Measurements from ENCODE around the gene ATG101.

DNA sequence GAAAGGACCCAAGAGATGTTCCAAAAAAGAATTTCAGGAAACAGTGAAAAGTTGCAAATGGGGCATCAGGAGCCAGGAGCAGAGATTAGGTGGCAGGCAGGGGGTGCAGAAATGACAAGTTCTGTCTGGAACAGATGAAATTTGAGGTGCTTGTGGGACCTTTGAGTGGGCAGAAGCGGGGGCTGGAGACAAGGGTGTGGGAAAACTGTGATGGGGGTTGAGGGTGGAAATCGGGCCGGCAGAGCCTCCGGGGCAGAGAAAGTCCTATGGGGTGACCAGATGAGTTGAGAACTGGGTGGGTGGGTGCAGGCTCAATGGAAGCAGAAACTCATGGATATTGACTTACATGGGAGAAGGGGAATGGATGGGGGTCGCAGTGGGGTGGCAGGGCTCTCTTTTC, 20.1 kb upstream of the ATG101 start:
- TF ChIP-seq POLR2A (IDR thresholded peaks at IDR 0.05) (no peak), POLR2AphosphoS5 (IDR thresholded peaks at IDR 0.05; ENCODE audit: insufficient read depth in 1 of 2, low read depth in 1 of 2) (no peak)

Measured in vagina (tissue), 2 donors.